ENCODE data around the gene ITGA7. TPM values are rescaled to one million over a fixed set of nuclear protein-coding genes. Genes with fewer than 3 reads are reported as not detected.

ITGA7 gene
- total RNA-seq, 1 donor from 2014 or later: 43.4 TPM

GRCh38 chr12:55736076-55736475 lies 28.4 kb upstream of the ITGA7 start:
- Mint-ChIP-seq H3K4me3 (peak overlapping the region; percentile 74), H3K9me3 (no peaks in the 10 kb centered on the region), H3K4me1 (peaks cover 21% of the 10 kb centered on the region), H3K27me3 (ENCODE audit: insufficient read depth, low read depth) (peaks cover 5% of the 10 kb centered on the region), H3K27ac (no peak overlapping the region), H3K36me3 (no peaks in the 10 kb centered on the region)
- Histone ChIP-seq H3K36me3 (no peaks in the 10 kb centered on the region), H3K4me3 (no peak overlapping the region), H3K4me2 (no peak overlapping the region), H3K4me1 (peaks cover 9% of the 10 kb centered on the region), H4K20me1 (ENCODE audit: low read depth) (no peaks in the 10 kb centered on the region), H3K27ac (no peak overlapping the region), H3K27me3 (no peaks in the 10 kb centered on the region), H3F3A (ENCODE audit: low read depth) (peaks cover 24% of the 10 kb centered on the region), H3K9me3 (ENCODE audit: low read depth) (no peaks in the 10 kb centered on the region), H2AFZ (replicated peaks) (no peak overlapping the region), H3K79me2 (ENCODE audit: low read depth) (no peaks in the 10 kb centered on the region), H3K9ac (no peak overlapping the region)
- TF ChIP-seq EZH2 (IDR thresholded peaks at IDR 0.05): no peak
- no peak for TF ChIP-seq CTCF (IDR thresholded peaks at IDR 0.05)
- no peak for TF ChIP-seq EZH2phosphoT487 (IDR thresholded peaks at IDR 0.05)
- no peak for DNase-seq (ENCODE audit: low spot score)

GRCh38 chr12:55734595-55734994 lies 26.9 kb upstream of the ITGA7 start:
- H3K4me1 ChIP-seq: peaks cover 19% of the 10 kb centered on the region
- H3K9me3 ChIP-seq (ENCODE audit: low read depth): no peaks in the 10 kb centered on the region
- no peak overlapping the region for H3K9ac ChIP-seq
- H3K27me3 ChIP-seq: no peaks in the 10 kb centered on the region
- no peak overlapping the region for H3K4me3 ChIP-seq
- Mint-ChIP-seq H3K4me1 (peaks cover 32% of the 10 kb centered on the region), H3K4me3 (no peak overlapping the region), H3K36me3 (no peaks in the 10 kb centered on the region), H3K27ac (no peak overlapping the region), H3K9me3 (no peaks in the 10 kb centered on the region), H3K27me3 (ENCODE audit: insufficient read depth, low read depth) (peaks cover 6% of the 10 kb centered on the region)
- H4K20me1 ChIP-seq (ENCODE audit: low read depth): peaks cover 6% of the 10 kb centered on the region
- TF ChIP-seq EZH2phosphoT487 (IDR thresholded peaks at IDR 0.05): no peak
- TF ChIP-seq CTCF (IDR thresholded peaks at IDR 0.05): no peak
- TF ChIP-seq EZH2 (IDR thresholded peaks at IDR 0.05): no peak
- no peaks in the 10 kb centered on the region for H3K79me2 ChIP-seq (ENCODE audit: low read depth)
- no peak for DNase-seq (ENCODE audit: low spot score)
- no peak overlapping the region for H2AFZ ChIP-seq (replicated peaks)
- H3K27ac ChIP-seq: no peak overlapping the region
- peaks cover 39% of the 10 kb centered on the region for H3F3A ChIP-seq (ENCODE audit: low read depth)
- H3K4me2 ChIP-seq: no peak overlapping the region
- no peaks in the 10 kb centered on the region for H3K36me3 ChIP-seq

- Mint-ChIP-seq H3K9me3 (no peaks in the 10 kb centered on the region), H3K27me3 (ENCODE audit: insufficient read depth, low read depth) (peaks cover 11% of the 10 kb centered on the region), H3K36me3 (no peaks in the 10 kb centered on the region), H3K27ac (no peak overlapping the region), H3K4me1 (peaks cover 33% of the 10 kb centered on the region), H3K4me3 (no peak overlapping the region)
- peaks cover 19% of the 10 kb centered on the region for H3K4me1 ChIP-seq
- H3K36me3 ChIP-seq: no peaks in the 10 kb centered on the region
- H3K27me3 ChIP-seq: no peaks in the 10 kb centered on the region
- H3F3A ChIP-seq (ENCODE audit: low read depth): peaks cover 46% of the 10 kb centered on the region
- no peak overlapping the region for H3K9ac ChIP-seq
- H3K79me2 ChIP-seq (ENCODE audit: low read depth): no peaks in the 10 kb centered on the region
- DNase-seq (ENCODE audit: low spot score): no peak
- TF ChIP-seq EZH2phosphoT487 (IDR thresholded peaks at IDR 0.05): no peak
- no peak for TF ChIP-seq EZH2 (IDR thresholded peaks at IDR 0.05)
- no peak for TF ChIP-seq CTCF (IDR thresholded peaks at IDR 0.05)
- no peak overlapping the region for H3K4me2 ChIP-seq
- no peaks in the 10 kb centered on the region for H3K9me3 ChIP-seq (ENCODE audit: low read depth)
- H3K4me3 ChIP-seq: no peak overlapping the region
- H2AFZ ChIP-seq (replicated peaks): no peak overlapping the region
- no peak overlapping the region for H3K27ac ChIP-seq
- peaks cover 6% of the 10 kb centered on the region for H4K20me1 ChIP-seq (ENCODE audit: low read depth)
These were observed 26.2 kb upstream of the ITGA7 start for GRCh38 chr12:55733858-55734257.

Data from neural progenitor cell (in vitro differentiated cells).